ENCODE data around the gene DUOXA1. TPM values are rescaled to one million over a fixed set of nuclear protein-coding genes. Genes with fewer than 3 reads are reported as not detected.

Gene DUOXA1
- total and polyA plus RNA-seq, 9 of the 15 experiments (the other 6 are each of a cell fraction or from before 2014, with no cell fraction given): 0.17 to 0.74 (median 0.24) TPM; not detected in 6

DNA sequence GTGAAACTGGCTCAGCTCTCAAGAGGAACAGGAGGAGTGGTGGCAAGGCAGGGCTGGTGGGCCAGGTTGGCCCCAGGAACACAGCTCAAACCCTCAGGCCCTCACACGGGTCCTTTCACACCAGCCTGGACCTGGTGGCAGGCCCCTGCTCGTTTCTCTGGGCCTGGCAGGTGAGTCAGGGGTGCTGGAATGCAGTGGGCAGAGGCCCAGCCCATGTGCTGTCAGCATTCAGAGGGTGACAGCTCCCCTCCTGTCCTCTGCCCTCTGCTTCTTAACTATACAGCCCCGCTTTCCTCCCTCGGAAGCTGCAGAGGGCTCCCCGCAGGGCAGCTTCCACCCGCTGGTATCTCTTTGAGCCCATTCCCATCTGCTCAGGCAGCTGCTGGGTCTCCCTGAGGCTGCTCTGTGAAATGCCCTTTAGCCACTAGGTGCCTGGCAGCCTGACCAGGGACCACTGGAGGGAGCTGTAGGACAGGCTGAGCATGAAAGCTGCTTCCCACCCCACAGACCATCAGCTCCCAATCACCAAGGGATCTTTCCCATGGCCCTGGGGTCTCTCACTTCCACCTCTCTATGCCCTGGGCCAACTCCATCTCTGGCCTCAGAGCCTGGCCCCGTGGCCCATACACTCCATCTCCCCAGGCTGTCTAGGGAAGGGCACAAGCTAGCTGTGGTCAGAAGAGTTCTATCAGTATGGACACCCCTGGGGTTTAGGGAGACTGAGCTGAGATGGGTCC, 33.3 kb upstream of the DUOXA1 start (continued):
- TF ChIP-seq RAD21 (CRISPR knock-in tag; conservative IDR thresholded peaks at IDR 0.05 in 1 of 2, IDR thresholded peaks at IDR 0.05 in 1 of 2) (peak; percentile 87 to 92), BCL6 (CRISPR knock-in tag; IDR thresholded peaks at IDR 0.05) (no peak), ZNF184 (CRISPR knock-in tag; IDR thresholded peaks at IDR 0.05) (no peak), EGR1 (conservative IDR thresholded peaks at IDR 0.05) (0 out of 2 replicates have a peak, but pooled peaks have one; percentile 17), SMC3 (conservative IDR thresholded peaks at IDR 0.05; ENCODE audit: insufficient read depth, low read depth, low read length) (peak; percentile 92), ARID2 (IDR thresholded peaks at IDR 0.05) (peak; percentile 59; the same call in 1 of the 2 replicates), ZNF444 (CRISPR knock-in tag; IDR thresholded peaks at IDR 0.05) (no peak), TOE1 (IDR thresholded peaks at IDR 0.05; ENCODE audit: borderline replicate concordance) (0 out of 2 replicates have a peak, but pooled peaks have one; percentile 23), TOE1 (CRISPR knock-in tag; IDR thresholded peaks at IDR 0.05; ENCODE audit: borderline replicate concordance, low read depth) (no peak), NRF1 (conservative IDR thresholded peaks at IDR 0.05 in 1 of 2, IDR thresholded peaks at IDR 0.05 in 1 of 2) (peak in 1 of 2 experiments; percentile 39; a peak in 2 of 4 replicates), STAG1 (CRISPR knock-in tag; IDR thresholded peaks at IDR 0.05; ENCODE audit: borderline replicate concordance) (peak; percentile 87; the same call in 1 of the 2 replicates), TFAM (CRISPR knock-in tag; conservative IDR thresholded peaks at IDR 0.05) (no peak), MYNN (IDR thresholded peaks at IDR 0.05) (peak; percentile 30; the same call in 1 of the 2 replicates), MYNN (CRISPR knock-in tag; IDR thresholded peaks at IDR 0.05) (no peak), GATA2 (CRISPR knock-in tag; IDR thresholded peaks at IDR 0.05) (0 out of 2 replicates have a peak, but pooled peaks have one; percentile 15), MTA3 (IDR thresholded peaks at IDR 0.05; ENCODE audit: borderline replicate concordance) (0 out of 2 replicates have a peak, but pooled peaks have one; percentile 14), ARNT (IDR thresholded peaks at IDR 0.05) (peak in 1 of 2 experiments; percentile 46; a peak in 1 of 4 replicates)
- TF ChIP-seq, protein P1, sequence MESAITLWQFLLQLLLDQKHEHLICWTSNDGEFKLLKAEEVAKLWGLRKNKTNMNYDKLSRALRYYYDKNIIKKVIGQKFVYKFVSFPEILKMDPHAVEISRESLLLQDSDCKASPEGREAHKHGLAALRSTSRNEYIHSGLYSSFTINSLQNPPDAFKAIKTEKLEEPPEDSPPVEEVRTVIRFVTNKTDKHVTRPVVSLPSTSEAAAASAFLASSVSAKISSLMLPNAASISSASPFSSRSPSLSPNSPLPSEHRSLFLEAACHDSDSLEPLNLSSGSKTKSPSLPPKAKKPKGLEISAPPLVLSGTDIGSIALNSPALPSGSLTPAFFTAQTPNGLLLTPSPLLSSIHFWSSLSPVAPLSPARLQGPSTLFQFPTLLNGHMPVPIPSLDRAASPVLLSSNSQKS (CRISPR knock-in tag; IDR thresholded peaks at IDR 0.05): no peak
- TF ChIP-seq, protein P2, sequence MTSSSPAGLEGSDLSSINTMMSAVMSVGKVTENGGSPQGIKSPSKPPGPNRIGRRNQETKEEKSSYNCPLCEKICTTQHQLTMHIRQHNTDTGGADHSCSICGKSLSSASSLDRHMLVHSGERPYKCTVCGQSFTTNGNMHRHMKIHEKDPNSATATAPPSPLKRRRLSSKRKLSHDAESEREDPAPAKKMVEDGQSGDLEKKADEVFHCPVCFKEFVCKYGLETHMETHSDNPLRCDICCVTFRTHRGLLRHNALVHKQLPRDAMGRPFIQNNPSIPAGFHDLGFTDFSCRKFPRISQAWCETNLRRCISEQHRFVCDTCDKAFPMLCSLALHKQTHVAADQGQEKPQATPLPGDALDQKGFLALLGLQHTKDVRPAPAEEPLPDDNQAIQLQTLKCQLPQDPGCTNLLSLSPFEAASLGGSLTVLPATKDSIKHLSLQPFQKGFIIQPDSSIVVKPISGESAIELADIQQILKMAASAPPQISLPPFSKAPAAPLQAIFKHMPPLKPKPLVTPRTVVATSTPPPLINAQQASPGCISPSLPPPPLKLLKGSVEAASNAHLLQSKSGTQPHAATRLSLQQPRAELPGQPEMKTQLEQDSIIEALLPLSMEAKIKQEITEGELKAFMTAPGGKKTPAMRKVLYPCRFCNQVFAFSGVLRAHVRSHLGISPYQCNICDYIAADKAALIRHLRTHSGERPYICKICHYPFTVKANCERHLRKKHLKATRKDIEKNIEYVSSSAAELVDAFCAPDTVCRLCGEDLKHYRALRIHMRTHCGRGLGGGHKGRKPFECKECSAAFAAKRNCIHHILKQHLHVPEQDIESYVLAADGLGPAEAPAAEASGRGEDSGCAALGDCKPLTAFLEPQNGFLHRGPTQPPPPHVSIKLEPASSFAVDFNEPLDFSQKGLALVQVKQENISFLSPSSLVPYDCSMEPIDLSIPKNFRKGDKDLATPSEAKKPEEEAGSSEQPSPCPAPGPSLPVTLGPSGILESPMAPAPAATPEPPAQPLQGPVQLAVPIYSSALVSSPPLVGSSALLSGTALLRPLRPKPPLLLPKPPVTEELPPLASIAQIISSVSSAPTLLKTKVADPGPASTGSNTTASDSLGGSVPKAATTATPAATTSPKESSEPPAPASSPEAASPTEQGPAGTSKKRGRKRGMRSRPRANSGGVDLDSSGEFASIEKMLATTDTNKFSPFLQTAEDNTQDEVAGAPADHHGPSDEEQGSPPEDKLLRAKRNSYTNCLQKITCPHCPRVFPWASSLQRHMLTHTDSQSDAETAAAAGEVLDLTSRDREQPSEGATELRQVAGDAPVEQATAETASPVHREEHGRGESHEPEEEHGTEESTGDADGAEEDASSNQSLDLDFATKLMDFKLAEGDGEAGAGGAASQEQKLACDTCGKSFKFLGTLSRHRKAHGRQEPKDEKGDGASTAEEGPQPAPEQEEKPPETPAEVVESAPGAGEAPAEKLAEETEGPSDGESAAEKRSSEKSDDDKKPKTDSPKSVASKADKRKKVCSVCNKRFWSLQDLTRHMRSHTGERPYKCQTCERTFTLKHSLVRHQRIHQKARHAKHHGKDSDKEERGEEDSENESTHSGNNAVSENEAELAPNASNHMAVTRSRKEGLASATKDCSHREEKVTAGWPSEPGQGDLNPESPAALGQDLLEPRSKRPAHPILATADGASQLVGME (CRISPR knock-in tag; IDR thresholded peaks at IDR 0.05): 0 out of 2 replicates have a peak, but pooled peaks have one; percentile 15
- TF ChIP-seq, protein P3, sequence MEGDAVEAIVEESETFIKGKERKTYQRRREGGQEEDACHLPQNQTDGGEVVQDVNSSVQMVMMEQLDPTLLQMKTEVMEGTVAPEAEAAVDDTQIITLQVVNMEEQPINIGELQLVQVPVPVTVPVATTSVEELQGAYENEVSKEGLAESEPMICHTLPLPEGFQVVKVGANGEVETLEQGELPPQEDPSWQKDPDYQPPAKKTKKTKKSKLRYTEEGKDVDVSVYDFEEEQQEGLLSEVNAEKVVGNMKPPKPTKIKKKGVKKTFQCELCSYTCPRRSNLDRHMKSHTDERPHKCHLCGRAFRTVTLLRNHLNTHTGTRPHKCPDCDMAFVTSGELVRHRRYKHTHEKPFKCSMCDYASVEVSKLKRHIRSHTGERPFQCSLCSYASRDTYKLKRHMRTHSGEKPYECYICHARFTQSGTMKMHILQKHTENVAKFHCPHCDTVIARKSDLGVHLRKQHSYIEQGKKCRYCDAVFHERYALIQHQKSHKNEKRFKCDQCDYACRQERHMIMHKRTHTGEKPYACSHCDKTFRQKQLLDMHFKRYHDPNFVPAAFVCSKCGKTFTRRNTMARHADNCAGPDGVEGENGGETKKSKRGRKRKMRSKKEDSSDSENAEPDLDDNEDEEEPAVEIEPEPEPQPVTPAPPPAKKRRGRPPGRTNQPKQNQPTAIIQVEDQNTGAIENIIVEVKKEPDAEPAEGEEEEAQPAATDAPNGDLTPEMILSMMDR (IDR thresholded peaks at IDR 0.05 in 2 of 3, conservative IDR thresholded peaks at IDR 0.05 in 1 of 3; ENCODE audit: insufficient read depth in 2 of 3, low read depth in 1 of 3, low read length in 3 of 3): peak; percentile 97 to 98 (median 98)
